ENCODE results near the gene ATAD3C. TPM values are rescaled to one million over a fixed set of nuclear protein-coding genes. Genes with fewer than 3 reads are reported as not detected.
A peak's percentile ranks its signal among the peaks of the same experiment; 100 is the strongest.

Gene ATAD3C, protein sequence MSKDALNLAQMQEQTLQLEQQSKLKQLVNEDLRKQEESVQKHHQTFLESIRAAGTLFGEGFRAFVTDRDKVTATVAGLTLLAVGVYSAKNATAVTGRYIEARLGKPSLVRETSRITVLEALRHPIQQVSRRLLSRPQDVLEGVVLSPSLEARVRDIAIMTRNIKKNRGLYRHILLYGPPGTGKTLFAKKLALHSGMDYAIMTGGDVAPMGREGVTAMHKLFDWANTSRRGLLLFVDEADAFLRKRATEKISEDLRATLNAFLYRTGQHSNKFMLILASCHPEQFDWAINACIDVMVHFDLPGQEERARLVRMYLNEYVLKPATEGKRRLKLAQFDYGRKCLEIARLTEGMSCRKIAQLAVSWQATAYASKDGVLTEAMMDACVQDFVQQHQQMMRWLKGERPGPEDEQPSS
- under 1 TPM; 0.16 to 0.55 (median 0.45) TPM for total RNA-seq
- polyA plus RNA-seq = 1 to 10 TPM in 1 of 3 donors, under 1 TPM in 1, not detected in 1; under 0.01 to 1.5 TPM

DNA sequence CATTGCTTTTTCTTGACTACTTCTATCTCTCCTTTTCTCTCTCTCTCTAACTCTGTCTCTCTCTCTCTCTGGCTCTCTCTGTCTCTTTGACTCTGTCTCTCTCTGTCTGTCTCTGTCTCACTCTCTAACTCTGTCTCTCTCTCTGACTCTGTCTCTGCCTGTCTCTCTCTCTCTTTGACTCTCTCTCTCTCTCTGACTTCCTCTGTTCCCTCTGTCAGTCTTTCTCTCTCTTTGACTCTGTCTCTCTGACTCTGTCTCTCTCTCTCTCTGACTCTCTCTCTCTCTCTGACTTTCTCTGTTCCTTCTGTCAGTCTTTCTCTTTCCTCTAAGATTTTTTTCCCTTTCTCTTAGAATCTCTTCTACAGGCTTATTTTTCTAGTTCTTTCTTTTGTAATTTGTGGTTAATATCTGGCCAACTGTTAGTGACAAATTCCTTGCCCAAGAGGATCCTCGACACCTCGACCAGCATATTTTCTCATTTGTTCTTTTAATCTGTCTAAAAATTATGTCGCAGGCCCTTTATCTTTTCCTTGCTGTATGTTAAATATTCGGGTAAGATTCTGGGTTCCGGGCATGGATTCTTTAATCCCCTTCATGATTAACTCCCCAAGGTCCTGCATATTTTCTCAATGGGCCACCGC lies at the start of gene ATAD3C:
ATAD3C (plus strand) TSS at position 591 of the 641 bp plus-strand sequence. CDS start 995 bp downstream, outside the sequence.
- H3K4me1 ChIP-seq = no peaks in the 10 kb centered on the region
- no peaks in the 10 kb centered on the region for H3K27me3 ChIP-seq
- no peak within 1 kb of the TSS for H3K4me3 ChIP-seq
- no peaks in the 10 kb centered on the region for H3K36me3 ChIP-seq
- H3K9me3 ChIP-seq = no peaks in the 10 kb centered on the region
- intact Hi-C loops (cut with DNase I) = no loop called here
- WGBS, 2 donors = 89 to 93% methylated on average over 6 of the region's 6 CpGs
- DNase-seq = no peak
- no peak for TF ChIP-seq EP300 (IDR thresholded peaks at IDR 0.05)
- no peak for TF ChIP-seq POLR2AphosphoS5 (IDR thresholded peaks at IDR 0.05)
- no peak within 1 kb of the TSS for H3K27ac ChIP-seq

DNA sequence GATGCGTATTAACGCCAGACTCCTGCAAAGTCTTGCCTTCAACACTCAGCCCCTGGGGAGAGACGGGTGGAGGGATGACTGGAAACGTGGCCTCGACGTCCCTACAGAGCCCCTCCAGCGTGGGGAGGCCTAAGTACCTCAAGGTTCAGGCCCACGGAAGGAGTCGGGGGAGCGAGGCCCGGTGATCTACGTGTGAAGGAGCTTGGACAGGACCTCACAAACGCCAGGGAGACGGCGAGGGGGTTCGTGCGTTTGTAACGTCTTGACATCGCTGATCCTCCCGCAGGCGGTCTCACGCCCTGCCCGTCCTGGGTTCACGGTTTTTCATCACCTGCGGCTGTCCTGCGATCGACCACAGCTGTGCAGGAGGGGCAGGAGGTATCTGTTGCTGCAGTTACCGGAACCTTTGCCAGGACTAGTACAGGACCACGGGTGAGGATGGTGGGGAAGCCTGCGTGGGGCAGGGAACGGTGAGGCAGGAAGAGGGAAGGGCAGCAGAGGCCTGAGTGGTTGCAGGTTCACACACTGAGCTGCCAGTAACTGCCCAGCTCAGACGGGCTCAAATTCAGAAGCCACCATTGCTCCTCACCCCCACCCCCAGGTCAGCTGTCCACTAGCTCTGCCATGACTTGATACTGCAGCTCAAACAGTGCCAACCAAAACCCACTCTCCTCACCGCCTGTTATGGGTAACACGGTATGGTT lies 49.5 kb upstream of the ATAD3C start:
- Histone ChIP-seq H3K4me1 (peaks cover 0 to 58% (median 30%) of the 10 kb centered on the region in 4 donors), H3K27ac (peak overlapping the region; percentile 81 to 91 (median 88)), H3K36me3 (peaks cover 3 to 77% (median 37%) of the 10 kb centered on the region in 4 donors), H3K27me3 (no peaks in the 10 kb centered on the region), H3K9me3 (no peaks in the 10 kb centered on the region), H3K4me3 (peak overlapping the region; percentile 69 to 94 (median 82))
- 4 to 6% methylated on average over 34 of the region's 34 CpGs for WGBS, 2 donors
- TF ChIP-seq POLR2A (IDR thresholded peaks at IDR 0.05) = no peak
- TF ChIP-seq POLR2AphosphoS5 (IDR thresholded peaks at IDR 0.05) = peak in 1 of 4 donors; percentile 39
- no peak for TF ChIP-seq EP300 (IDR thresholded peaks at IDR 0.05)
- TF ChIP-seq, protein P1, sequence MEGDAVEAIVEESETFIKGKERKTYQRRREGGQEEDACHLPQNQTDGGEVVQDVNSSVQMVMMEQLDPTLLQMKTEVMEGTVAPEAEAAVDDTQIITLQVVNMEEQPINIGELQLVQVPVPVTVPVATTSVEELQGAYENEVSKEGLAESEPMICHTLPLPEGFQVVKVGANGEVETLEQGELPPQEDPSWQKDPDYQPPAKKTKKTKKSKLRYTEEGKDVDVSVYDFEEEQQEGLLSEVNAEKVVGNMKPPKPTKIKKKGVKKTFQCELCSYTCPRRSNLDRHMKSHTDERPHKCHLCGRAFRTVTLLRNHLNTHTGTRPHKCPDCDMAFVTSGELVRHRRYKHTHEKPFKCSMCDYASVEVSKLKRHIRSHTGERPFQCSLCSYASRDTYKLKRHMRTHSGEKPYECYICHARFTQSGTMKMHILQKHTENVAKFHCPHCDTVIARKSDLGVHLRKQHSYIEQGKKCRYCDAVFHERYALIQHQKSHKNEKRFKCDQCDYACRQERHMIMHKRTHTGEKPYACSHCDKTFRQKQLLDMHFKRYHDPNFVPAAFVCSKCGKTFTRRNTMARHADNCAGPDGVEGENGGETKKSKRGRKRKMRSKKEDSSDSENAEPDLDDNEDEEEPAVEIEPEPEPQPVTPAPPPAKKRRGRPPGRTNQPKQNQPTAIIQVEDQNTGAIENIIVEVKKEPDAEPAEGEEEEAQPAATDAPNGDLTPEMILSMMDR (IDR thresholded peaks at IDR 0.05) = no peak
- intact Hi-C loops (cut with DNase I) = loop anchor here (1.0 kb wide), 1 partner anchor 41 kb away; no protein-coding TSS in a partner anchor
- DNase-seq = no peak

DNA sequence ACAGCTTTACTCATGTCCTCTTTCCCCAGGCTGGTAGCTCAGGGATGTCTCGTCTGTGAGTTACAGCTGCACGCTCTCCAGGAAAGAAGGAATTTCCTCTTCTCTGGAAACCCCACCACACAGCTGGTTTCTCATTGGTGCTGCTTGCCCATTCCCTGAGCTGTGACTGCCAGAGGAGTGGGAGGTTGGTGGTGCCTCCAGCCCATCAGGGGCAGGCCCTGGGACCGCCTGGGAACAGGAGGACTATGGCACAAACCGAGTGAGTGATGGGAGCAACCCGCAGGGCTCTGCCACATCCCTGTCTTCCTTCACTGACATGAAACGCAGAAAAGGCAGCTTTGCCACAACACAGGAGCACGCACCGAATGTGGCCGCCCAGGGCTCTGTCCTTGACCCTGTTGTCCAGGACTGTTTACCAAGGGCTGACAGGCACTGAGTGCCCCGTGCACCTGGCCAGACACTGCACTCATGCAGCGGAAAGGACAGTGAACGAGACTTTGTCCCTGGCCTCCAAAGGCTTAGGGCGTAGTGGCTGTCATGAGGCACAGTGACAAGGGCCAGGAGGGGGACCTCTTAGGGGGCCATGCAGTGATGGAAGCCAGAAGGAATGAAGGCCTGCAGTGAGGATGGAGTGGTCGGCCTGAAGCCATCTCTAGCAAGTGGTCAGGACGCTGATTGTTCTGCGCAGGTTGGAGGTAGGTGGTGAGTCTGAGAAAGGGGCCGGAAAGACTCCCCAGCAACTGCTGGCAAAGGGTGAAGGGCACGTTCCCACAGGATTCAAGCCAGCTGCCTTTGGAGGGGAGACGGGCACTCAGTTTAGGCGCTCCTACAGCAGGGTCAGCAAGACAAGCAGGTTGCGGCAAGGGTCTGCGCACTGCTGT lies 48.7 kb upstream of the ATAD3C start:
- no peak for DNase-seq
- Histone ChIP-seq H3K9me3 (no peaks in the 10 kb centered on the region), H3K36me3 (peaks cover 3 to 75% (median 36%) of the 10 kb centered on the region in 4 donors), H3K27me3 (no peaks in the 10 kb centered on the region), H3K4me1 (peaks cover 0 to 59% (median 37%) of the 10 kb centered on the region in 4 donors), H3K27ac (peak overlapping the region; percentile 81 to 91 (median 88)), H3K4me3 (peak overlapping the region in 1 of 4 donors; percentile 94)
- 83 to 87% methylated on average over 22 of the region's 22 CpGs for WGBS, 2 donors
- intact Hi-C loops (cut with DNase I) = no loop called here
- TF ChIP-seq POLR2AphosphoS5 (IDR thresholded peaks at IDR 0.05) (no peak), POLR2A (IDR thresholded peaks at IDR 0.05) (no peak), EP300 (IDR thresholded peaks at IDR 0.05) (no peak)
- TF ChIP-seq, protein P1 (IDR thresholded peaks at IDR 0.05) = no peak

DNA sequence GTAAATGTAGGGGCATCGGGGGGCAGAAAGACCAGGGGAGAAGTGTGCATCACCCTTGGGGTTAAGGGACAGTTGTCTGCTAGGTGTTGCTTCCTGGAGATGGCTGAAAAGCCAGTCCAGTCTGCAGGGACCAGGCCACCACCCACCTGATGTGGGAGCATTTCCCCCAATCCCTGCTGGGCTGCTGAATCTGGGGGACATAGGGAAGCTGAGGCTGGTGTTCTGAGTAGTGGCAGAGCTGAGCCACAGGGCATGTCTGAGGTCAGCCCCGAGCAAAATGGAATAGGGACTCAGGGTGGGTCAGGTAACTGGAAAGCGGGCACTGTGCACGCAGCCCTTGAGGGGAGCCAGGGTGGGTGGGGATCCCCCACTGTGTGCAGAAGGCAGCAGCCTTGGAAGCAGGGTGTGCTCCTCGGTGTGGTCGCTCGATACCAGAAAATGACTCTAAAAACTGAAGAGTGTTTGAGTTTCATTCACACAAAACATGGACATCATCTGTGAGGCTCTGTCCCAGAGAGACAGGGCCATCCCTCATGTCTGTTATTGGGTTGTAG lies 48.0 kb upstream of the ATAD3C start:
- TF ChIP-seq EP300 (IDR thresholded peaks at IDR 0.05) (no peak), POLR2A (IDR thresholded peaks at IDR 0.05) (no peak), POLR2AphosphoS5 (IDR thresholded peaks at IDR 0.05) (no peak)
- TF ChIP-seq, protein P1 (IDR thresholded peaks at IDR 0.05) = no peak
- intact Hi-C loops (cut with DNase I) = no loop called here
- H3K4me1 ChIP-seq = peaks cover 0 to 65% (median 44%) of the 10 kb centered on the region in 4 donors
- peaks cover 3 to 68% (median 36%) of the 10 kb centered on the region in 4 donors for H3K36me3 ChIP-seq
- H3K27ac ChIP-seq = no peak overlapping the region
- H3K4me3 ChIP-seq = no peak overlapping the region
- WGBS, 2 donors = 85 to 88% methylated on average over 7 of the region's 7 CpGs
- DNase-seq = no peak
- H3K27me3 ChIP-seq = no peaks in the 10 kb centered on the region
- no peaks in the 10 kb centered on the region for H3K9me3 ChIP-seq

All from sigmoid colon (tissue), 7 donors.